ENCODE measurements around the gene EML4. TPM values are rescaled to one million over a fixed set of nuclear protein-coding genes. Genes with fewer than 3 reads are reported as not detected.

EML4 gene
- total and polyA plus RNA-seq, 11 donors, result 2.3 to 32.8 (median 5.6) TPM

DNA sequence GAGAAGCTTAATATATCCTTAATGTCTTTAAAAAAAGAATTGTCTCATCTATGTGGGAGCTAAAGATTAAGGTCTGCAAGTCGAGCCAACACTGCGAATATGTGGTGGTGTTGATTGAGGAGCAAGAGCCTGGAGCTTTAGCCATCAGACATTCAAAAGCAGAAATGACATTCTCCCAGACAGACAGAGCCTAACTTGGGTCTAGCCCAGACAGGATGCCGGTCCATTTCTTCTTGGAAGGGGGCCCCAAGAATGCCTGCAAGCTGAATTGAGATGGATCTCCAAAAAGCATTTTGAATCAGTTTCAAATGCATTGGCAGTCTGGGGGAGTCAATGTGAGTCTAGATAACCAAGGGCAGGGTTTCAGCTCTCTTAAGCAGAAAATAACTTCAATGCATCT lies 30.1 kb upstream of the EML4 start:
- Histone ChIP-seq H3K4me3 (no peak overlapping the region), H3K27me3 (no peaks in the 10 kb centered on the region), H3K9me3 (peaks cover 0 to 5% (median 0%) of the 10 kb centered on the region in 12 donors), H3K36me3 (no peaks in the 10 kb centered on the region), H3K27ac (peak overlapping the region in 6 of 12 donors; percentile 21 to 50 (median 33)), H3K4me1 (peaks cover 0 to 83% (median 48%) of the 10 kb centered on the region in 12 donors)
- no peak for TF ChIP-seq CTCF (IDR thresholded peaks at IDR 0.05)
- TF ChIP-seq POLR2A (IDR thresholded peaks at IDR 0.05), result no peak
- DNase-seq, result no peak
- no peak for ATAC-seq
- 32 to 40% (median 38%) methylated on average over 3 of the region's 3 CpGs for WGBS, 4 donors
- intact Hi-C loops (cut with DNase I), result loop anchor here in 2 of 10 donors (5.0 kb wide), 1 partner anchor 37 kb away; no protein-coding TSS in a partner anchor

DNA sequence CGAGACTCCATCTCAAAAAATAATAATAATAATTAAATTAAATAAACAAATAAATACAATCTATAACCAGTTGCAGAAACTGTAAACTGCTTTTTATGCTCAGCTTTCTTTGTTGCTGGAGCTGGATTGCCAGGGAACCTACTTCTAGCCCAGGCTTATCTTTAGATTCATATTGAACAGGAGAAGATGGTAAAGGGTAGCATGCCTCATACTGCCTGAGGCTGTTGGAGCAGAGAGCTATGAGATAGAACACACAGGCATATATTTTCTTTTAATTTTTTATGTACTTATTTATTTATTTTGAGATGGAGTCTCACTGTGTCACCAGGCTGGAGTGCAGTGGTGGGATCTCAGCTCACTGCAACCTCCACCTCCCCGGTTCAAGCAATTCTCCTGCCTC lies 28.7 kb upstream of the EML4 start:
- Histone ChIP-seq H3K27ac (peak overlapping the region in 8 of 12 donors; percentile 74 to 94 (median 89)), H3K36me3 (no peaks in the 10 kb centered on the region), H3K4me1 (peaks cover 0 to 75% (median 47%) of the 10 kb centered on the region in 12 donors), H3K9me3 (peaks cover 0 to 5% (median 0%) of the 10 kb centered on the region in 12 donors), H3K27me3 (no peaks in the 10 kb centered on the region), H3K4me3 (no peak overlapping the region)
- intact Hi-C loops (cut with DNase I), result loop anchor here in 6 of 10 donors (2.0 to 5.0 kb wide), 4 partner anchors 28 to 38 kb away; partner anchors contain the start of gene EML4 (in 1 of the 6)
- no peak for DNase-seq
- ATAC-seq, result no peak
- WGBS, 4 donors, result 93 to 99% (median 96%) methylated on average over 2 of the region's 2 CpGs
- TF ChIP-seq POLR2A (IDR thresholded peaks at IDR 0.05), result no peak

DNA sequence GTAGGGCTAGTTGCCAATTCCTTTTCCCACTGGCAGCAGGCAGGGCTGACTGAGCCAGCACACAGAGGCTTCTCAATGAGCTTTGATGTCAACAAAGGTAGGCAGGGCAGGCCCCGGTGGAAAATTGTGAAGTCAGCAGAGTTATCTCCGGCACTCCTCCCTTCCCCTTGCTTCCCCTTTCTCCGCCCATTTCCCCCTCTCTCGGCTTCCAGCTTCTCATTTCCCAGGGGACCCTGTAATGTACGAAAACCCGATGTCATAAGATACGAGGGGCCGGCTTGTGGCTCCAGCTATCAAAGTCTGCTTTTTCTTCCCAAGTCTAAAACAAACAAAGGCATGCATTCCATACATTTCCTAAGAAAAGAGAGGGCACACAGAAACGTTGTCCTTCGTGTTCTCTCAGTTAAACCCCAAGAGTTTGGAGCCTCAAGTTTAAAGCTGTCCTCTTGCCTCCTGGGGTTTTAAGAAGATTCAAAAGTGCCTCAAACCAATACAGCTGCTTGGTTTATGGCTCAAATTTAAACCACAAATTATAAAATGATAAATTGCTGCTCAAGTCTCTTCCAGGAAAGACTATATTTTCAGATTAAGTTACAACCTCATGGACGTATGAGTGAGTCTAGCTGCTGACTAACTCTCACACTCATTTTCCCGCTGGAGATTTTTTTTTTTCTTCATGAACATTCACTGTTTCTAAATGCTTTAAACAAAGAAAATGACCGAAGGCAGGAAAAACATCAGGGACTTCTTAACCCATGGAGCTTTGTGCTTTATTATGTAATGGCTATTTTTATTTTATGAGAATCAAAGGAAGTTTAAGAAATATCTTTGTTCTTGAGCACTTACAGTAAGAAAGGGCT lies 27.2 kb upstream of the EML4 start:
- H3K4me1 ChIP-seq, result peaks cover 0 to 64% (median 46%) of the 10 kb centered on the region in 12 donors
- peak overlapping the region in 9 of 12 donors; percentile 5 to 33 (median 25) for H3K4me3 ChIP-seq
- ATAC-seq, result peak; percentile 85 to 94 (median 86)
- TF ChIP-seq POLR2A (IDR thresholded peaks at IDR 0.05), result no peak
- TF ChIP-seq CTCF (IDR thresholded peaks at IDR 0.05), result no peak
- H3K9me3 ChIP-seq, result peaks cover 0 to 5% (median 0%) of the 10 kb centered on the region in 12 donors
- WGBS, 4 donors, result 23 to 35% (median 28%) methylated on average over 13 of the region's 13 CpGs
- DNase-seq, result peak; percentile 65 to 88 (median 79)
- no peaks in the 10 kb centered on the region for H3K36me3 ChIP-seq
- intact Hi-C loops (cut with DNase I), result loop anchor here in 6 of 10 donors (2.0 to 5.0 kb wide), 4 partner anchors 27 to 40 kb away; partner anchors contain the start of gene EML4 (in 2 of the 6)
- peak overlapping the region; percentile 61 to 94 (median 86) for H3K27ac ChIP-seq
- no peaks in the 10 kb centered on the region for H3K27me3 ChIP-seq

- Histone ChIP-seq H3K4me1 (peaks cover 0 to 61% (median 45%) of the 10 kb centered on the region in 12 donors), H3K27me3 (no peaks in the 10 kb centered on the region), H3K9me3 (peaks cover 0 to 5% (median 0%) of the 10 kb centered on the region in 12 donors), H3K36me3 (no peaks in the 10 kb centered on the region), H3K27ac (peak overlapping the region; percentile 61 to 94 (median 86)), H3K4me3 (no peak overlapping the region)
- intact Hi-C loops (cut with DNase I), result loop anchor here in 4 of 10 donors (2.0 to 5.0 kb wide), 2 partner anchors 26 to 40 kb away; partner anchors contain the start of gene EML4 (in 1 of the 4)
- DNase-seq (no peak), ATAC-seq (no peak)
- TF ChIP-seq POLR2A (IDR thresholded peaks at IDR 0.05) (no peak), CTCF (IDR thresholded peaks at IDR 0.05) (no peak)
- 69 to 80% (median 73%) methylated on average over 9 of the region's 9 CpGs for WGBS, 4 donors
Observed at GRCh38 chr2:42142547-42143184, 26.5 kb upstream of the EML4 start.

Measured in heart left ventricle (tissue), 16 donors.